A549 (cell line): Measurements from ENCODE around the gene PSMD6. TPM values are rescaled to one million over a fixed set of nuclear protein-coding genes. Genes with fewer than 3 reads are reported as not detected.

ENCODE experiments used
- ATAC-seq, 2 experiments: fragments of 200-7000 bp in 1 of 2; fragments of >200 bp in 1 of 2; cut with Nextera tagmentation in 1 of 2; cut with Tn5 transposase in 1 of 2; 3 replicates each; pipeline versions ENCODE4 v1.8.0 to v1.9.1; 2018 to 2020; ENCODE audit warnings: mild to moderate bottlenecking in 1 of 2, moderate library complexity in 1 of 2
- CTCF ChIA-PET: fragments of 300-600 bp; sonication (Branson Sonifier 250); formaldehyde crosslinking; extraction: SDS; loops from one replicate; lab custom pipeline; 2021; ENCODE audit warnings: antibody characterized with exemption, inconsistent platforms; lab: Yijun Ruan, JAX
- POLR2A ChIA-PET: fragments of 350-600 bp; formaldehyde crosslinking; extraction: SDS; loops from one replicate; lab custom pipeline; 2021; ENCODE audit warnings: antibody characterized with exemption, inconsistent platforms; lab: Yijun Ruan, JAX
- DNase-seq, 2 experiments: peaks; one replicate each; pipeline versions ENCODE4 v3.0.0 to v3.0.0-alpha.2; 2011 to 2016; ENCODE audit warnings: low read depth in 1 of 2, low spot score in 1 of 2
- FAIRE-seq: peaks from 2 replicates; lab custom pipeline; 2011; peaks lifted over from hg19 to GRCh38; lab: Jason Lieb, UNC
- H3K27ac ChIP-seq, 2 experiments: fragments of >200 bp; sonication (Bioruptor Twin); formaldehyde crosslinking; 3 replicates each; pipeline ENCODE4 v1.5.1; 2016 to 2017
- H3K4me1 ChIP-seq: fragments of >200 bp; sonication (Bioruptor Twin); formaldehyde crosslinking; 3 replicates; pipeline ENCODE4 v1.6.1; 2016
- H3K4me2 ChIP-seq: fragments of >200 bp; sonication (Bioruptor Twin); formaldehyde crosslinking; 3 replicates; pipeline ENCODE4 v1.6.1; 2016
- H3K4me3 ChIP-seq: fragments of >200 bp; sonication (Bioruptor Twin); formaldehyde crosslinking; 3 replicates; pipeline ENCODE4 v1.5.1; 2016
- H3K9me3 ChIP-seq: fragments of >200 bp; sonication (Bioruptor Twin); formaldehyde crosslinking; 3 replicates; pipeline ENCODE4 v1.6.1; 2016
- ATOH8 ChIP-seq: fragments of 250-450 bp; sonication (Bioruptor Pico); IDR thresholded peaks from 2 replicates; pipeline ENCODE4 v1.5.0; 2020; ENCODE audit warnings: low read depth, mild to moderate bottlenecking, moderate library complexity
- CBX8 ChIP-seq: fragments of 200-600 bp; sonication (generic); IDR thresholded peaks from 2 replicates; pipeline ENCODE4 v1.6.1; 2016
- CEBPB ChIP-seq, 2 experiments: fragments of >200 bp in 1 of 2; sonication (Bioruptor Twin) in 1 of 2; formaldehyde crosslinking in 1 of 2; IDR thresholded peaks; 2 replicates each; pipeline ENCODE4 v1.6.1; 2012 to 2016
- CHD2 ChIP-seq: fragments of 150-350 bp; IDR thresholded peaks from 2 replicates; pipeline ENCODE4 v1.6.1; 2014; ENCODE audit warnings: low read length; ENCODE audit not compliant: partially characterized antibody
- CHD4 ChIP-seq: fragments of 200-600 bp; sonication (generic); IDR thresholded peaks from 2 replicates; pipeline ENCODE4 v1.6.1; 2016; ENCODE audit warnings: antibody characterized with exemption, mild to moderate bottlenecking, borderline replicate concordance
- E2F6 ChIP-seq: IDR thresholded peaks from 2 replicates; pipeline ENCODE4 v1.6.1; 2012; ENCODE audit warnings: low read depth, borderline replicate concordance
- ESRRA ChIP-seq: fragments of 150-350 bp; IDR thresholded peaks from 2 replicates; pipeline ENCODE4 v1.6.1; 2014; ENCODE audit warnings: mild to moderate bottlenecking, low read length, borderline replicate concordance
- FOSL2 ChIP-seq, 2 experiments: fragments of 450-650 bp in 1 of 2; fragments of >200 bp in 1 of 2; sonication (Bioruptor Twin) in 1 of 2; formaldehyde crosslinking; IDR thresholded peaks; 2 replicates each; pipeline versions ENCODE4 v1.5.0 to v1.6.1; 2016 to 2020; ENCODE audit warnings: mild to moderate bottlenecking in 1 of 2, moderate library complexity in 1 of 2
- JUNB ChIP-seq: fragments of >200 bp; sonication (Bioruptor Twin); formaldehyde crosslinking; IDR thresholded peaks from 2 replicates; pipeline ENCODE4 v1.6.1; 2016
- KDM1A ChIP-seq: fragments of 200-600 bp; sonication (generic); IDR thresholded peaks from 2 replicates; pipeline ENCODE4 v1.6.1; 2016; ENCODE audit warnings: low read depth, mild to moderate bottlenecking
- KDM5A ChIP-seq: fragments of 200-600 bp; sonication (generic); IDR thresholded peaks from 2 replicates; pipeline ENCODE4 v1.6.1; 2016; ENCODE audit warnings: antibody characterized with exemption, mild to moderate bottlenecking
- MYC ChIP-seq: IDR thresholded peaks from 2 replicates; pipeline ENCODE4 v1.6.1; 2012; ENCODE audit warnings: mild to moderate bottlenecking, inconsistent platforms, low read length, improper control_type of control experiment, borderline replicate concordance
- NR3C1 ChIP-seq: fragments of >200 bp; sonication (Bioruptor Twin); formaldehyde crosslinking; IDR thresholded peaks from 3 replicates; pipeline ENCODE4 v1.6.1; 2017
- POLR2A ChIP-seq: IDR thresholded peaks from 2 replicates; pipeline ENCODE4 v1.6.1; 2012; ENCODE audit warnings: mild to moderate bottlenecking, low read length
- POLR2AphosphoS2 ChIP-seq: conservative IDR thresholded peaks from 2 replicates; pipeline ENCODE4 v1.6.1; 2012; ENCODE audit warnings: low read length, improper control_type of control experiment, inconsistent platforms
- RNF2 ChIP-seq: fragments of 200-600 bp; sonication (generic); IDR thresholded peaks from 2 replicates; pipeline ENCODE4 v1.6.1; 2016; ENCODE audit warnings: low read depth, mild to moderate bottlenecking, antibody characterized with exemption, moderate library complexity, borderline replicate concordance
- SREBF2 ChIP-seq: fragments of 450-650 bp; IDR thresholded peaks from 2 replicates; pipeline ENCODE4 v1.6.1; 2014; ENCODE audit warnings: mild to moderate bottlenecking, moderate library complexity
- ZNF302 ChIP-seq: fragments of 250-450 bp; sonication (Bioruptor Pico); IDR thresholded peaks from 2 replicates; pipeline ENCODE4 v1.9.0; 2021; ENCODE audit warnings: inconsistent platforms, mild to moderate bottlenecking, moderate library complexity
- ZSCAN20 ChIP-seq: fragments of 250-450 bp; sonication (Bioruptor Pico); IDR thresholded peaks from 2 replicates; pipeline ENCODE4 v1.8.0; 2022; ENCODE audit warnings: mild to moderate bottlenecking, moderate library complexity
- WGBS: methylation state at CpG from one replicate; pipeline ENCODE4 v1.1.6; 2017; ENCODE audit errors: missing lambda C conversion rate; 5-methylcytosine and 5-hydroxymethylcytosine counted together
- polyA plus RNA-seq, 4 experiments: library from polyadenylated mRNA; depleted of rRNA in 3 of 4; stranded (reverse); fragments of >200 nt; fragmentation: RNase III in 1 of 4; extraction: RNeasy Plus Mini Kit Qiagen cat#74134 plus additional on column Dnase treatment in 1 of 4; gene quantifications; 2 replicates in 3 of 4; 3 replicates in 1 of 4; pipeline ENCODE4 v1.2.3, GENCODE V29; 2011 to 2017
- TF ChIP-seq, protein P1 (sequence below): fragments of >200 bp; sonication (Bioruptor Twin); formaldehyde crosslinking; IDR thresholded peaks from 2 replicates; pipeline ENCODE4 v1.6.1; 2016
- TF ChIP-seq, protein P2 (sequence below): fragments of 450-650 bp; IDR thresholded peaks from 2 replicates; pipeline ENCODE4 v1.6.1; 2014; ENCODE audit warnings: antibody characterized with exemption
- TF ChIP-seq, protein P3 (sequence below): fragments of 200-600 bp; sonication (generic); IDR thresholded peaks from 2 replicates; pipeline ENCODE4 v1.6.1; 2016; ENCODE audit warnings: antibody characterized with exemption, mild to moderate bottlenecking, moderate library complexity

The PSMD6 gene
- polyA plus RNA-seq, 2 of the 4 experiments (the other 2 are of a cell fraction), result 76.8 to 117 TPM

GRCh38 chr3:63990733-63991132 lies 32.6 kb downstream of the PSMD6 start:
- Histone ChIP-seq H3K9me3 (no peaks in the 10 kb centered on the region), H3K4me2 (no peak overlapping the region), H3K4me1 (no peaks in the 10 kb centered on the region), H3K4me3 (no peak overlapping the region), H3K27ac (no peak overlapping the region)
- TF ChIP-seq ZSCAN20 (no peak), KDM5A (no peak), ATOH8 (CRISPR knock-in tag) (no peak), ESRRA (no peak), SREBF2 (no peak), RNF2 (no peak)
- 97% methylated on average over 5 of the region's 5 CpGs for WGBS
- ATAC-seq (no peak), DNase-seq (no peak), FAIRE-seq (no peak)
- POLR2A ChIA-PET, result no interaction called here
- CTCF ChIA-PET, result interaction anchor here (1.0 kb wide), 1 partner anchor 29 kb away, joined by 4 read pairs; no protein-coding TSS in a partner anchor

DNA sequence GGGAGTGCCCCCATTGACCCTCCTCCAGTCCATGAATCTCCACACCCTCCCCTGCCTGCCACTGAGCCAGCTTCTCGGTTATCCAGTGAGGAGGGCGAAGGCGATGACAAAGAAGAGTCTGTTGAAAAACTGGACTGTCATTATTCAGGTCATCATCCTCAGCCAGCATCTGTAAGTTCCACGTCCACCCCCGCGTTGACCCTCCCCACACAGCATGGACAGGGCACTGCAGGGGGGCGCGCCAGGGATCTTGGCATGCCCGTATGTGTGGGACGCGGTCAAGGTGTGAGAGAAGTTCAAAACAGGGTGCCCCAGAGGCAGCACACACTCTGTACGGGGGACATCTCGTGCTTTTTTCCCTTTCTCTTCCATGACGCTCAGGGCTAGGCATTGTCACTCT lies 33.1 kb downstream of the PSMD6 start:
- POLR2A ChIA-PET, result no interaction called here
- DNase-seq, result no peak
- H3K4me2 ChIP-seq, result no peak overlapping the region
- no peak overlapping the region for H3K27ac ChIP-seq
- whole genome bisulfite sequencing, result 96% methylated on average over 4 of the region's 14 CpGs
- H3K9me3 ChIP-seq, result no peaks in the 10 kb centered on the region
- no peak overlapping the region for H3K4me3 ChIP-seq
- no peaks in the 10 kb centered on the region for H3K4me1 ChIP-seq
- CTCF ChIA-PET, result interaction anchor here (1.0 kb wide), 1 partner anchor 28 kb away, joined by 4 read pairs; no protein-coding TSS in a partner anchor
- no peak for ATAC-seq
- TF ChIP-seq CEBPB (IDR thresholded peaks at IDR 0.05) (no peak), FOSL2 (IDR thresholded peaks at IDR 0.05) (no peak), FOSL2 (CRISPR knock-in tag; IDR thresholded peaks at IDR 0.05) (no peak), CHD4 (no peak), ZNF302 (CRISPR knock-in tag) (no peak), CHD2 (no peak), MYC (no peak), POLR2A (no peak), KDM1A (no peak), CBX8 (no peak), KDM5A (no peak), E2F6 (no peak), JUNB (no peak), NR3C1 (no peak), POLR2AphosphoS2 (no peak)
- TF ChIP-seq, protein P1, sequence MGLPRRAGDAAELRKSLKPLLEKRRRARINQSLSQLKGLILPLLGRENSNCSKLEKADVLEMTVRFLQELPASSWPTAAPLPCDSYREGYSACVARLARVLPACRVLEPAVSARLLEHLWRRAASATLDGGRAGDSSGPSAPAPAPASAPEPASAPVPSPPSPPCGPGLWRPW, result no peak
- TF ChIP-seq, protein P2, sequence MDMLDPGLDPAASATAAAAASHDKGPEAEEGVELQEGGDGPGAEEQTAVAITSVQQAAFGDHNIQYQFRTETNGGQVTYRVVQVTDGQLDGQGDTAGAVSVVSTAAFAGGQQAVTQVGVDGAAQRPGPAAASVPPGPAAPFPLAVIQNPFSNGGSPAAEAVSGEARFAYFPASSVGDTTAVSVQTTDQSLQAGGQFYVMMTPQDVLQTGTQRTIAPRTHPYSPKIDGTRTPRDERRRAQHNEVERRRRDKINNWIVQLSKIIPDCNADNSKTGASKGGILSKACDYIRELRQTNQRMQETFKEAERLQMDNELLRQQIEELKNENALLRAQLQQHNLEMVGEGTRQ, result no peak
- TF ChIP-seq, protein P3, sequence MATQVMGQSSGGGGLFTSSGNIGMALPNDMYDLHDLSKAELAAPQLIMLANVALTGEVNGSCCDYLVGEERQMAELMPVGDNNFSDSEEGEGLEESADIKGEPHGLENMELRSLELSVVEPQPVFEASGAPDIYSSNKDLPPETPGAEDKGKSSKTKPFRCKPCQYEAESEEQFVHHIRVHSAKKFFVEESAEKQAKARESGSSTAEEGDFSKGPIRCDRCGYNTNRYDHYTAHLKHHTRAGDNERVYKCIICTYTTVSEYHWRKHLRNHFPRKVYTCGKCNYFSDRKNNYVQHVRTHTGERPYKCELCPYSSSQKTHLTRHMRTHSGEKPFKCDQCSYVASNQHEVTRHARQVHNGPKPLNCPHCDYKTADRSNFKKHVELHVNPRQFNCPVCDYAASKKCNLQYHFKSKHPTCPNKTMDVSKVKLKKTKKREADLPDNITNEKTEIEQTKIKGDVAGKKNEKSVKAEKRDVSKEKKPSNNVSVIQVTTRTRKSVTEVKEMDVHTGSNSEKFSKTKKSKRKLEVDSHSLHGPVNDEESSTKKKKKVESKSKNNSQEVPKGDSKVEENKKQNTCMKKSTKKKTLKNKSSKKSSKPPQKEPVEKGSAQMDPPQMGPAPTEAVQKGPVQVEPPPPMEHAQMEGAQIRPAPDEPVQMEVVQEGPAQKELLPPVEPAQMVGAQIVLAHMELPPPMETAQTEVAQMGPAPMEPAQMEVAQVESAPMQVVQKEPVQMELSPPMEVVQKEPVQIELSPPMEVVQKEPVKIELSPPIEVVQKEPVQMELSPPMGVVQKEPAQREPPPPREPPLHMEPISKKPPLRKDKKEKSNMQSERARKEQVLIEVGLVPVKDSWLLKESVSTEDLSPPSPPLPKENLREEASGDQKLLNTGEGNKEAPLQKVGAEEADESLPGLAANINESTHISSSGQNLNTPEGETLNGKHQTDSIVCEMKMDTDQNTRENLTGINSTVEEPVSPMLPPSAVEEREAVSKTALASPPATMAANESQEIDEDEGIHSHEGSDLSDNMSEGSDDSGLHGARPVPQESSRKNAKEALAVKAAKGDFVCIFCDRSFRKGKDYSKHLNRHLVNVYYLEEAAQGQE, result no peak
- no peak for FAIRE-seq
